GM23338 (cell line): Measurements from ENCODE around the gene TANGO2.

ENCODE experiments used
- CREB1 ChIP-seq: fragments of 250-450 bp; sonication (Bioruptor Pico); IDR thresholded peaks from 2 replicates; pipeline ENCODE4 v1.5.0; 2020; ENCODE audit warnings: low read depth, mild to moderate bottlenecking, moderate library complexity
- CTCF ChIP-seq, 2 experiments: fragments of 200-600 bp in 1 of 2; sonication (generic) in 1 of 2; conservative IDR thresholded peaks; 2 replicates each; pipeline versions ENCODE4 v1.5.1 to v1.6.1; 2016 to 2017; ENCODE audit warnings: antibody characterized with exemption in 2 of 2, low read depth in 2 of 2, mild to moderate bottlenecking in 2 of 2, moderate library complexity in 1 of 2
- EZH2 ChIP-seq: fragments of 200-600 bp; sonication (generic); IDR thresholded peaks from one replicate; pipeline ENCODE4 v1.8.0; 2017; ENCODE audit warnings: antibody characterized with exemption, mild to moderate bottlenecking, low read depth; ENCODE audit not compliant: unreplicated experiment
- EZH2phosphoT487 ChIP-seq: fragments of 200-600 bp; sonication (generic); IDR thresholded peaks from one replicate; pipeline ENCODE4 v1.8.1; 2018; ENCODE audit warnings: antibody characterized with exemption; ENCODE audit not compliant: unreplicated experiment
- JUNB ChIP-seq: IDR thresholded peaks from one replicate; pipeline ENCODE4 v1.6.1; 2016; ENCODE audit warnings: antibody characterized with exemption; ENCODE audit not compliant: unreplicated experiment
- POLR2AphosphoS5 ChIP-seq: IDR thresholded peaks from 2 replicates; pipeline ENCODE4 v1.6.1; 2016; ENCODE audit warnings: antibody characterized with exemption, low read depth
- REST ChIP-seq: IDR thresholded peaks from one replicate; pipeline ENCODE4 v1.6.1; 2018; ENCODE audit warnings: antibody characterized with exemption; ENCODE audit not compliant: unreplicated experiment
- STAT1 ChIP-seq: IDR thresholded peaks from one replicate; pipeline ENCODE4 v1.6.1; 2016; ENCODE audit warnings: antibody characterized with exemption; ENCODE audit not compliant: unreplicated experiment
- ZNF114 ChIP-seq: fragments of 250-450 bp; sonication (Bioruptor Pico); IDR thresholded peaks from 2 replicates; pipeline ENCODE4 v1.5.0; 2020; ENCODE audit warnings: mild to moderate bottlenecking, moderate library complexity
- ZNF331 ChIP-seq: fragments of 250-450 bp; sonication (Bioruptor Pico); IDR thresholded peaks from 2 replicates; pipeline ENCODE4 v1.5.0; 2020; ENCODE audit warnings: low read depth, mild to moderate bottlenecking, moderate library complexity
- ZNF462 ChIP-seq: fragments of 250-450 bp; sonication (Bioruptor Pico); IDR thresholded peaks from 2 replicates; pipeline ENCODE4 v1.5.0; 2020; ENCODE audit warnings: mild to moderate bottlenecking, moderate library complexity
- TF ChIP-seq, protein P1 (sequence below): IDR thresholded peaks from 2 replicates; pipeline ENCODE4 v1.6.1; 2016; ENCODE audit warnings: antibody characterized with exemption

DNA sequence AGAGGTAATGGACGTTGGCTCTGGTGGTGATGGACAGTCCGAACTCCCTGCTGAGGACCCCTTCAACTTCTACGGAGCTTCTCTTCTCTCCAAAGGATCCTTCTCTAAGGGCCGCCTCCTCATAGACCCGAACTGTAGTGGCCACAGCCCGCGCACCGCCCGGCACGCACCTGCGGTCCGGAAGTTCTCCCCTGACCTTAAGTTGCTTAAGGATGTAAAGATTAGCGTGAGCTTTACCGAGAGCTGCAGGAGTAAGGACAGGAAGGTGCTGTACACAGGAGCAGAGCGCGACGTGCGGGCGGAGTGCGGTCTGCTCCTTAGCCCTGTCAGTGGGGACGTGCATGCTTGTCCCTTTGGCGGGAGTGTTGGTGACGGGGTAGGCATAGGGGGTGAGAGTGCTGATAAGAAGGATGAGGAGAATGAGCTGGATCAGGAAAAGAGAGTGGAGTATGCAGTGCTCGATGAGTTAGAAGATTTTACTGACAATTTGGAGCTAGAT lies 65.2 kb downstream of the TANGO2 start:
- TF ChIP-seq EZH2phosphoT487 = no peak
- no peak for TF ChIP-seq CTCF (conservative IDR thresholded peaks at IDR 0.05; ENCODE audit: low read depth in 2 of 2)
- no peak for TF ChIP-seq JUNB
- TF ChIP-seq REST = no peak
- TF ChIP-seq ZNF462 (CRISPR knock-in tag) = no peak
- TF ChIP-seq POLR2AphosphoS5 = no peak
- TF ChIP-seq, protein P1, sequence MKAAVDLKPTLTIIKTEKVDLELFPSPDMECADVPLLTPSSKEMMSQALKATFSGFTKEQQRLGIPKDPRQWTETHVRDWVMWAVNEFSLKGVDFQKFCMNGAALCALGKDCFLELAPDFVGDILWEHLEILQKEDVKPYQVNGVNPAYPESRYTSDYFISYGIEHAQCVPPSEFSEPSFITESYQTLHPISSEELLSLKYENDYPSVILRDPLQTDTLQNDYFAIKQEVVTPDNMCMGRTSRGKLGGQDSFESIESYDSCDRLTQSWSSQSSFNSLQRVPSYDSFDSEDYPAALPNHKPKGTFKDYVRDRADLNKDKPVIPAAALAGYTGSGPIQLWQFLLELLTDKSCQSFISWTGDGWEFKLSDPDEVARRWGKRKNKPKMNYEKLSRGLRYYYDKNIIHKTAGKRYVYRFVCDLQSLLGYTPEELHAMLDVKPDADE = no peak
- no peak for TF ChIP-seq EZH2
- no peak for TF ChIP-seq STAT1
- TF ChIP-seq CREB1 = no peak
- no peak for TF ChIP-seq ZNF114 (CRISPR knock-in tag)
- TF ChIP-seq ZNF331 (CRISPR knock-in tag) = no peak
